Measurements from ENCODE around the gene ZSCAN20. TPM values are rescaled to one million over a fixed set of nuclear protein-coding genes. Genes with fewer than 3 reads are reported as not detected.
A peak's percentile ranks its signal among the peaks of the same experiment; 100 is the strongest.

ZSCAN20 gene
- total RNA-seq, 1 donor = 6.2 TPM

DNA sequence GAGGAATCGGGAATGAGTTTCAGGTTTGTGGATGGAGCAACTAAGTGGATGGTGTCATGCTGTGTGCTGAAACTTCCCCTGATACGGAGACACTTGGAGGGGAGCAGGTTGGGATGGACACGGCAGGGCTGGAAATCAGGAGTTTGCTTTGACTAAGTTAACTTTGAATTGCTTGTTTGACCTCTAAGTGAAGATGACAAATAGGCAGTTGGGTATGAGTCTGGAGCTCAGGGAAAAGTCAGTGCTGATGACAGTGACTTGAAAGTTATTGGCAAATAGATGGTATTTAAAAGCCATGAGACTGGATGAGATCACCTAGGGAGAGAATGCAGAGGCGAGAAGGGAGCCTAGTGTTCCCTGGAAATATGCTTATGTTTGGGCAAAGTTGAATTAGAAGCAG, 12.8 kb upstream of the ZSCAN20 start:
- TF ChIP-seq, protein P1, sequence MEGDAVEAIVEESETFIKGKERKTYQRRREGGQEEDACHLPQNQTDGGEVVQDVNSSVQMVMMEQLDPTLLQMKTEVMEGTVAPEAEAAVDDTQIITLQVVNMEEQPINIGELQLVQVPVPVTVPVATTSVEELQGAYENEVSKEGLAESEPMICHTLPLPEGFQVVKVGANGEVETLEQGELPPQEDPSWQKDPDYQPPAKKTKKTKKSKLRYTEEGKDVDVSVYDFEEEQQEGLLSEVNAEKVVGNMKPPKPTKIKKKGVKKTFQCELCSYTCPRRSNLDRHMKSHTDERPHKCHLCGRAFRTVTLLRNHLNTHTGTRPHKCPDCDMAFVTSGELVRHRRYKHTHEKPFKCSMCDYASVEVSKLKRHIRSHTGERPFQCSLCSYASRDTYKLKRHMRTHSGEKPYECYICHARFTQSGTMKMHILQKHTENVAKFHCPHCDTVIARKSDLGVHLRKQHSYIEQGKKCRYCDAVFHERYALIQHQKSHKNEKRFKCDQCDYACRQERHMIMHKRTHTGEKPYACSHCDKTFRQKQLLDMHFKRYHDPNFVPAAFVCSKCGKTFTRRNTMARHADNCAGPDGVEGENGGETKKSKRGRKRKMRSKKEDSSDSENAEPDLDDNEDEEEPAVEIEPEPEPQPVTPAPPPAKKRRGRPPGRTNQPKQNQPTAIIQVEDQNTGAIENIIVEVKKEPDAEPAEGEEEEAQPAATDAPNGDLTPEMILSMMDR (IDR thresholded peaks at IDR 0.05; ENCODE audit: insufficient read depth, low read length) = no peak

DNA sequence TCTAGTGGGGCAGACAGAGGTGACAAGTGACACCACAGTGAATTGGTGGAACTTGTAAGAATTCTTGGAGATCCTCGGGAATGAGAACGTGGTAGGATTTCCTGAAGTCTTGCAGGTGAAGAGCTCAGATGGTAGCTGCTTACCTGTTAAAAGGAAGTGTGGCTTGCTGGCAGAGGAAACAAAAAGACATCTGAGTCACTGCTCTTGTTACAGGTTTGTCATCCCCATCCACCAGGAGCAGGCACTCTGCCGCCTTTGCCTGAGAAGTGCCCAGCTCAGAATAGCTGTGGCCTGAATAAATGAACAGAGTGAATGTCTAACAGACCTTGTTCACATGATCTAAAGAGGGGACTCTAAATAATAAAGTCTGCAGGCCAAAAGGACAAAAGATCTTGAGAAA, 12.3 kb upstream of the ZSCAN20 start:
- no peak for DNase-seq (ENCODE audit: low read depth)
- TF ChIP-seq, protein P1 (IDR thresholded peaks at IDR 0.05; ENCODE audit: insufficient read depth, low read length) = no peak
- no peak overlapping the region for H3K4me3 ChIP-seq (ENCODE audit: low read depth, low read length)

More for the DNA sequence above, 12.8 kb upstream of the ZSCAN20 start:
- H3K4me3 ChIP-seq (ENCODE audit: low read depth, low read length) = no peak overlapping the region
- peak; percentile 35 for DNase-seq (ENCODE audit: low read depth)

DNA sequence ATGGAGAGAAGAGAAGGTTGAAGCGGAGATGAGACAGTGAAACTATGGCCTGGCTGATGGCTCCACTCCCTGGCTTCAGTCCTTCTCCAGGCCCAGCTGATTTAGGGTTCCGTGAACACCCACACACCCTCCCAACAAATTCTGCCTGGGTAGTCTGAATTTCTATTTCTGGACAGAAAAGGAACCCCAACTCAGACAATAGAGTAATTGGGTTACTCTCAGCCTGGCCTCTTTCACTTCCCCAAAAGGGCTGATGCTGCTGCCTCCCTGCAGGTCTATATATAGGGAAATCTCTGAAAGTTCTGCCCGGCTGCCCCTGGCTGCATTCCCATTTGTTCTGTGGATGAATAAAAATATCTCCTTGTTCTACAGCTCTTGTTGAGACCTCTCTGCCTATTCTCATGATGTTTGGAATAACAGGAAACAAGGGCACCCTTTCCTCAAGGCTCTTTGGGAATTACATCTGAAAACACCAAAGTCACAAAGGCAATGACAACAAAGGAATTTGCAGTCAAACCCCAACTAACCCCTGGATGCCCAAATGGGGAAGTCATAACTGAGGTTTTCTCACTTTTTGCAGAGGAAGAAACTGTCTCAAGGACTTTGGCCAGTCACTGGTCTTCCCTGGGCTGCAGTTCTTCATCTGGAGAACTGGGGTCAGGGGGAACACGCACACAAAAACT, 11.4 kb upstream of the ZSCAN20 start:
- no peak overlapping the region for H3K4me3 ChIP-seq (ENCODE audit: low read depth, low read length)
- DNase-seq (ENCODE audit: low read depth) = no peak
- TF ChIP-seq, protein P1 (IDR thresholded peaks at IDR 0.05; ENCODE audit: insufficient read depth, low read length) = no peak

DNA sequence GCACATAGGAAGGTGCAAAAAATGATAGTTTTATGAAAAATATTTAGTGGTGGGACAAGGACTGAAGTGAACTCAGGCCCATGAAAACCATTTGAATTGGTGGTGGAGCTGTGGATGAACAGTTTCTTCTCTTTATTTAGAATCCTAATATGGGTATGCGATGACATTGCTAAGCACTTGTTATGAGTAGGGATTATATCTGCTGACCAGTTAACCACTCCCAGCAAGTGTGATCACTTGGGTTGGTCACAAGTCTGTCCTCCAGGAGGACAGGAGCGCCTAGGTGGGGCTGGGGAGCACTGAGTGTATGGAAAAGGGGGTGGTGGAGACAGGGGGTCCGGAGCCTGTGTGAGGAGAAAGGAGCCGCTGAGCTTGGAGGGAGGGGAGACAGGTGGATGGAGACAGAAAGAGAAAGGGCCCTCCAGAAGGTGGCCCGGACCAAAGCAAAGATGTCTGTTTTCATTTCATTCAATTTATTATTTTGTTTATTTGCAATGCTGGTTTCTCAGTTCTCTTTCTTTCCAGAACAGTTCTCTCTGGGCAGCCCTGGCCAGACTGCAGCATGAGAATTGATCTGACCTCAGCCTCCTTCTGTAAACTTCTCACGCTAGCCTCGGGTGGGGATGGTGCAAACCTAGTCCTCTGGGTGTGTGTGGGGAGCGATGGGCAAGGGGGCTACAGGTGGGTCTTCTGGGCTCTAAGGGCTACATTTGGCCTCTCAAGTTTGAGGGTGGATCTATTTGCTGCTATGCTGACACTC, 9.9 kb upstream of the ZSCAN20 start:
- TF ChIP-seq, protein P1 (IDR thresholded peaks at IDR 0.05; ENCODE audit: insufficient read depth, low read length) = no peak
- no peak for DNase-seq (ENCODE audit: low read depth)
- H3K4me3 ChIP-seq (ENCODE audit: low read depth, low read length) = no peak overlapping the region

DNA sequence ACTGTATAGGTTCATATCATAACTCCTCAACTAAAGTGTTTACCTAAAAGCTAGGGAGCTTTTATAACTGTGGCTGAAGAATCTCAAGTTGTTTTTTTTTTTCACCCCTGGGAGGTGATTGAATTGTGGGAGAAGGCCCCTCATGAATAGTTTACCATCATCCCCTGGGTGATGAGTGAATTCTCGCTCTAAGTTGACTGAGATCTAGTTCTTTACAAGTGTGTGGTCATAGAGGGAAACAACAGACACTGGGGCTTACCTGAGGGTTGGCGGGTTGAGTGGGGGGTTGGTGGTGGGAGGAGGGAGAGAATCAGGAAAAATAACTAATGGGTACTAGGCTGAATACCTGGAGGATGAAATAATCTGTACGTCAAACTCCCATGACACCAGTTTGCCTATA, 7.9 kb upstream of the ZSCAN20 start:
- TF ChIP-seq, protein P1 (IDR thresholded peaks at IDR 0.05; ENCODE audit: insufficient read depth, low read length) = no peak

DNA sequence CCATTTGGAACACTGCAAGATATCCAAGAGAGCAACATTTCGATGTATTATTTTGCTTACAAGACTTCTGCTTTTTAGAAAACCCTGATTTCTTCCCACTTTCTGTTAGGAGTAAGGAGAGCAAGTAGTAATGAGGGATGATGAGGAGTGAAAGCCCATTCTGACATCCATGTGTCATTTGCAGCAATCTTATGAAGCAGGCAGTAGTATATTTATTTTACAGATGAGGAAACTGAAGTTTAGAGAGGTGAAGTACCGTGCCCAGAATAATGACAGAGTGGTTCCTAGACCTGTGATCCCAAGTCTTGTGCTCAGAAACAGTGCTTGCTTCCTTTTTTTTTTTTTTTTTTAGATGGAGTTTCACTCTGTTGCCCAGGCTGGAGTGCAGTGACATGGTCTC, 7.1 kb upstream of the ZSCAN20 start:
- TF ChIP-seq, protein P1 (IDR thresholded peaks at IDR 0.05; ENCODE audit: insufficient read depth, low read length) = no peak
- no peak overlapping the region for H3K4me3 ChIP-seq (ENCODE audit: low read depth, low read length)
- no peak for DNase-seq (ENCODE audit: low read depth)

More for the DNA sequence above, 7.9 kb upstream of the ZSCAN20 start:
- DNase-seq (ENCODE audit: low read depth) = no peak
- no peak overlapping the region for H3K4me3 ChIP-seq (ENCODE audit: low read depth, low read length)
